Kidney epithelial cell (primary cell): ENCODE measurements around the gene FAM98A. TPM values are rescaled to one million over a fixed set of nuclear protein-coding genes. Genes with fewer than 3 reads are reported as not detected.

Source experiments
- DNase-seq: peaks from one replicate; pipeline ENCODE4 v3.0.0-alpha.2; 2010; ENCODE audit warnings: low read depth
- H3K27me3 ChIP-seq: 2 replicates; pipeline ENCODE4 v1.6.0; 2011; ENCODE audit warnings: low read length; ENCODE audit not compliant: control insufficient read depth, insufficient read depth
- H3K36me3 ChIP-seq: 2 replicates; pipeline ENCODE4 v1.5.1; 2011; ENCODE audit warnings: low read length; ENCODE audit not compliant: control insufficient read depth, insufficient read depth
- H3K4me3 ChIP-seq: 2 replicates; pipeline ENCODE4 v1.5.1; 2011; ENCODE audit warnings: low read depth, mild to moderate bottlenecking, control low read depth, low read length
- total RNA-seq: library from RNA; depleted of rRNA; stranded (reverse); fragments of >200 nt; gene quantifications from 2 replicates; pipeline ENCODE4 v1.2.3, GENCODE V29; 2015
- TF ChIP-seq, protein P1 (sequence below): IDR thresholded peaks from 2 replicates; pipeline ENCODE4 v1.5.1; 2011; ENCODE audit warnings: mild to moderate bottlenecking, moderate library complexity, low read length, control low read depth, inconsistent platforms; ENCODE audit not compliant: insufficient read depth, poor library complexity, severe bottlenecking

The FAM98A gene
- total RNA-seq, 1 donor from 2014 or later, result 25.6 TPM

DNA sequence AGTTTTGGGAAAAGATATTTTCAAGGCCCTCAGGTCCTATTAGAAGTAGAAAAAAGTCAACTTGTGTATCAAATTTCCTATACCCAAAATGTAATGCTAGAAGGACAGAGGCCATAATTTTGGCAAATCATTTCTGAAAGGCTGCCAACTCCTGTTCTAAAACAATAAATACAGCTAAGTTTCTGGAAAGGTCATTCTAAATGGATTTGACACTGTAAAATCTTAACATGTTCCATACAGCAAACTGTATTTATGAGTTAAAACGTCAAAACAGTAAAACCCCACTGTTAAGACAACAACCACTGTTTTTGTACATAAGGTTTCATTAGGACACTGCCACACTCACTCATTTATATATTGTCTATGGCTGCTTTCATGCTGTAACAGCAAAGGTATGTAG is 9.7 kb downstream of the FAM98A start:
- H3K27me3 ChIP-seq, result no peaks in the 10 kb centered on the region
- H3K36me3 ChIP-seq, result peaks cover 2% of the 10 kb centered on the region
- no peak for DNase-seq
- H3K4me3 ChIP-seq, result no peak overlapping the region
- TF ChIP-seq, protein P1, sequence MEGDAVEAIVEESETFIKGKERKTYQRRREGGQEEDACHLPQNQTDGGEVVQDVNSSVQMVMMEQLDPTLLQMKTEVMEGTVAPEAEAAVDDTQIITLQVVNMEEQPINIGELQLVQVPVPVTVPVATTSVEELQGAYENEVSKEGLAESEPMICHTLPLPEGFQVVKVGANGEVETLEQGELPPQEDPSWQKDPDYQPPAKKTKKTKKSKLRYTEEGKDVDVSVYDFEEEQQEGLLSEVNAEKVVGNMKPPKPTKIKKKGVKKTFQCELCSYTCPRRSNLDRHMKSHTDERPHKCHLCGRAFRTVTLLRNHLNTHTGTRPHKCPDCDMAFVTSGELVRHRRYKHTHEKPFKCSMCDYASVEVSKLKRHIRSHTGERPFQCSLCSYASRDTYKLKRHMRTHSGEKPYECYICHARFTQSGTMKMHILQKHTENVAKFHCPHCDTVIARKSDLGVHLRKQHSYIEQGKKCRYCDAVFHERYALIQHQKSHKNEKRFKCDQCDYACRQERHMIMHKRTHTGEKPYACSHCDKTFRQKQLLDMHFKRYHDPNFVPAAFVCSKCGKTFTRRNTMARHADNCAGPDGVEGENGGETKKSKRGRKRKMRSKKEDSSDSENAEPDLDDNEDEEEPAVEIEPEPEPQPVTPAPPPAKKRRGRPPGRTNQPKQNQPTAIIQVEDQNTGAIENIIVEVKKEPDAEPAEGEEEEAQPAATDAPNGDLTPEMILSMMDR, result no peak

DNA sequence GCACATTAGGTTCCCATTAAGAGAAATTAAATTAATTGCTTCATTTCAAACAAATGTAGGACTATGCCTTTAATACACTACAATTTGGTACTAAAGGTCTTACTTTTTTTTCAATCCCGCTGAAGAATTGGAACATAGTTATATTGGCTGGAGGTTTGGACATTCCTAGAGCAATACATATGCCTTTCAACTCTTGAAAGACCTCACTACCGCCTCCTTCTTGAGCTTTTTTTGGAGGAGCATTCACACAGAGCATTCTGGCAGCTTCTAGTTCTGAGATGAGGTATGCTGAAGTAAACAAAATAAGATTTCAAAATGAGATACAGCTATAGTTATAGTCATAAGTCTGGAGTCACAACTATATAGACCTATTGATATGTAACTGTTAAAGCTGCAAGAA is 10.9 kb downstream of the FAM98A start:
- no peak for DNase-seq
- H3K27me3 ChIP-seq, result no peaks in the 10 kb centered on the region
- H3K36me3 ChIP-seq, result peaks cover 2% of the 10 kb centered on the region
- H3K4me3 ChIP-seq, result no peak overlapping the region
- TF ChIP-seq, protein P1, result no peak

DNA sequence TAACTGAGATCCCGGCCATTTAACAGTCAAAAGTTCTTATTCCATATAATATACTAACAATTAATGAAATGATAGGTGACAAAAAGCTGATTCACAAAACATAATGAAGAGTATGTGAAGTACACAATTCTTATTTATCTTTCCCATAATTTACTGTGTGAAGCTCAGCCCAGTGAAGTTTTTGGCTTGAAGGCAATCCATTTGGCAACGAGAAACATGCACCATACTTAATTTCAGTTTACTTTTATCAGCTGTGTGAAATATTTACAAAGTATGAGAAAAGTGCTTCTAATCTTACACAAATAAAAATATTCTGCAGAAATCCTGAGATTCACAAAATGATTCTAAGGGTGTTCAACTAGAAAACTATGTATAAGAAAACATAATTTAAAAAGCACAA is 12.3 kb downstream of the FAM98A start:
- Histone ChIP-seq H3K27me3 (no peaks in the 10 kb centered on the region), H3K36me3 (peaks cover 2% of the 10 kb centered on the region), H3K4me3 (no peak overlapping the region)
- TF ChIP-seq, protein P1, result no peak
- DNase-seq, result no peak

DNA sequence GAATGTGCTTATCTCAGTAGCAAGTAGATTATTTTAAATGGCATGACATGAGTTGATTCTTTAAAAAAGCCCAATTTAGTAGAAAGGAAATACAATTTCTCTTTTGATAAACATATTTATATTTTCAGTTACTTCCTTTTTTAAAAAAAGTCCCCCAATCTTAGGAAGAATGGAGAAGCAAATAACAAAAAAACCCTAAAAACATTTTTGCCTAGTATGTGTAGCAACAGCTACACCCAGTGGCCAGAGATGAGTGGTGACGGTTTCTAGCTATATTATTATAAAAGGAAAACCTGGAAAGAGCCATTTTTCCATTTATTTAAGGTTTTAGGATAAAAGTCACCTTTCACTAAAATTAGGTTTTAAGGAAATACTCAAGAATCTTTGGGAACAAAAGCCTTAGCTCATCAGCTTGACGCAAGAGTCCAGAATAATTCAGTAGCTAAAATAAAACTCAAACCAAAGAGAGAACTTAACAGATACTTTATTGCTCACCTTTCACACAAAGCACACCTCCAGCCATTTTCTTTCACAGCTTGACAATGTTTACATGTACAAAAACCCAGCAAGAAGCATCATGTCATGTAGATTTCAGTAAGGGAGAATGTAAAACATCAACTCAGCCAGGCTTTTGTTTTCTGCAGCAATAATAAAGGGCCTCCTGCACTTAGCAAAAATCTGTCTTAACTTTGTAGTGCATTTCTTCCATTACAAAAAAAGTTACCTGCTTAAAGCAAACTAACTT is 15.7 kb downstream of the FAM98A start:
- no peak for DNase-seq
- peaks cover 2% of the 10 kb centered on the region for H3K36me3 ChIP-seq

DNA sequence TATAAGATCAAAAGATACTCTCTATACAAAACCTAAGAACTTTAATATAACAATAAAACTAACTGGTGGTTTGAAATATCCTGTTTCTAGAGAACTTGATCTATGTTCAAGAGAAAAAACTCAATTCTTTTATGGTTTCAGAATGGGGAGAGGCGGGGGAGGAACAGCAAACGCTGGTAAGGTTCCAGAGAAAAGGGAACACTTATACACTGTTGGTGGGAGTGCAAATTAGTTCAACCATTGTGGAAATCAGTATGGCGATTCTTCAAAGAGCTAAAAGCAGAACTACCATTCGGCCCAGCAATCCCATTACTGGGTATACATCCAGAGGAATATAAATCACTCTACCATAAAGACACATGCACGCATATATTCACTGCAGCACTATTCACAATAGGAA is 17.2 kb downstream of the FAM98A start:
- TF ChIP-seq, protein P1, result no peak
- Histone ChIP-seq H3K4me3 (no peak overlapping the region), H3K27me3 (no peaks in the 10 kb centered on the region), H3K36me3 (peaks cover 2% of the 10 kb centered on the region)
- no peak for DNase-seq

More for the DNA sequence above, 15.7 kb downstream of the FAM98A start:
- TF ChIP-seq, protein P1, result peak; percentile 75
- H3K4me3 ChIP-seq, result no peak overlapping the region
- H3K27me3 ChIP-seq, result no peaks in the 10 kb centered on the region

DNA sequence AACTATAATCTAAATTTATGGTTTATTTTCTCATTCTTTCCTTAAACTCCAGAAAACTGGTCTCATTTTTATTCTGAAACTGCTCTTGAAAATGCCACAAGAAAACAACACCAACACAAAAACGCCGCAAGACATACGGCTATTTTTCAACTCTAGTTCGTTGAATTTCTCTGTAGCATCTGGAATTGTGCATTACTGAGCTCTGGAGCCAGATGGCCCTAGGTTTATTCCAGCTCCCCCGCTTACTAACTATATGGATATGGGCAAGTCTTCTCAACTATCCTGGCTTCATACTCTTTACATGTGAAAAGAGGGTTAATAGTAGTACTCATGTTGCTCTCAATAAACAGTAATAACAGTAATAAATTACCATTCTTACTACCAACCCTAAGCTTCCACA is 19.9 kb downstream of the FAM98A start:
- Histone ChIP-seq H3K27me3 (no peaks in the 10 kb centered on the region), H3K36me3 (no peaks in the 10 kb centered on the region), H3K4me3 (no peak overlapping the region)
- DNase-seq, result no peak
- TF ChIP-seq, protein P1, result no peak
